Upper lobe of left lung (tissue), 4 donors: ENCODE measurements around the gene IGF2BP3.

ENCODE experiments used
- CTCF ChIP-seq, 6 experiments: fragments of 450-650 bp in 4 of 6; fragments of 200-600 bp in 2 of 6; sonication (generic) in 2 of 6; IDR thresholded peaks; one replicate each; pipeline ENCODE4 v1.5.1; 2016 to 2019; ENCODE audit warnings: antibody characterized with exemption in 6 of 6
- POLR2A ChIP-seq, 4 donors: fragments of 450-650 bp; IDR thresholded peaks; one replicate each; pipeline ENCODE4 v1.5.1; 2016 to 2017; ENCODE audit warnings: antibody characterized with exemption in 4 of 4, mild to moderate bottlenecking in 2 of 4
- POLR2AphosphoS5 ChIP-seq, 2 donors: sonication (generic); formaldehyde crosslinking; IDR thresholded peaks; one replicate each; pipeline ENCODE4 v1.5.1; 2017; ENCODE audit warnings: antibody characterized with exemption in 2 of 2

- no peak for TF ChIP-seq CTCF (IDR thresholded peaks at IDR 0.05)
- no peak for TF ChIP-seq POLR2A (IDR thresholded peaks at IDR 0.05)
- TF ChIP-seq POLR2AphosphoS5 (IDR thresholded peaks at IDR 0.05): no peak
Observed at GRCh38 chr7:23373151-23374004, 96.9 kb downstream of the IGF2BP3 start.
